Dedifferentiated amniotic fluid mesenchymal stem cell (primary cell): Measurements from ENCODE around the gene BAIAP3.
"Not testable (repeated sequence)": the region's sequence is repeated elsewhere in the genome, so short reads cannot be mapped to it uniquely, and the experiment has no call there.

Experiments used
- DNase-seq: peaks from one replicate; pipeline ENCODE4 v3.0.0-alpha.2; 2016; ENCODE audit errors: extremely low spot score

Gene BAIAP3

DNA sequence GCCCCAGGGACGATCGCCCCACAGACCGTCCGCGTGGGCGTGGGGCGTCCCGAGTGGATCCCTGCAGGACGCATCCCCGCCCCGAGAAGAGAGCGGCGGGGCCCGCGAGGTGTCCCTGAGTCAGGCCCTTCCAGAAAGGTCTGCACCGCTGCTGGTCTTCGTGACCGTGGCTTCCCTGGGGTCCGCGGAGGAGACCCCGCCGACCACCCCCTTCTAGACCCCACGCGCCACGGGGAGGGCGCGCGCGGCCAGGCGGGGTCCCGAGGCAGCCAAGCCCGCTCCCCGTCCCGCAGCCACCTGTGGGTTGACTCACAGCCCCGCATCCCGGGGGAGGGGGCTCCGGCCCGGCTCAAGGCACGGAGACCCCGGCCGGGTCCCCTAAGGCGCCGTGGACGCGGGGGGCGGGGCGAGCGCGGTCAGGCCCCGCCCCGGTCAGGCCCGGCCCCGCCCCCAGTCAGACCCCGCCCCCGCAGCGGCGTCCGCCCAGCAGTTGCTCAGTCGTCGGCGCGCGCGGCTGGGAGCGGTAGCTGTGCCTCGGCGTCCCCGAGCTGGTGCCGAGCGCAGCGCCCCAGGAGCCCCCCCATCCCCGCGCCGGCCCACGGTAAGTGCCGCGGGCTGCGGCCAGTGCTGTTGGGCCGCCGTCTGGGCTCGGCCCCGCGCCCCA, at the start of gene BAIAP3:
Gene BAIAP3, plus strand, starts transcription at position 497 of the 664 bp plus-strand sequence. CDS start 4,905 bp downstream, outside the sequence.
- no peak for DNase-seq

DNA sequence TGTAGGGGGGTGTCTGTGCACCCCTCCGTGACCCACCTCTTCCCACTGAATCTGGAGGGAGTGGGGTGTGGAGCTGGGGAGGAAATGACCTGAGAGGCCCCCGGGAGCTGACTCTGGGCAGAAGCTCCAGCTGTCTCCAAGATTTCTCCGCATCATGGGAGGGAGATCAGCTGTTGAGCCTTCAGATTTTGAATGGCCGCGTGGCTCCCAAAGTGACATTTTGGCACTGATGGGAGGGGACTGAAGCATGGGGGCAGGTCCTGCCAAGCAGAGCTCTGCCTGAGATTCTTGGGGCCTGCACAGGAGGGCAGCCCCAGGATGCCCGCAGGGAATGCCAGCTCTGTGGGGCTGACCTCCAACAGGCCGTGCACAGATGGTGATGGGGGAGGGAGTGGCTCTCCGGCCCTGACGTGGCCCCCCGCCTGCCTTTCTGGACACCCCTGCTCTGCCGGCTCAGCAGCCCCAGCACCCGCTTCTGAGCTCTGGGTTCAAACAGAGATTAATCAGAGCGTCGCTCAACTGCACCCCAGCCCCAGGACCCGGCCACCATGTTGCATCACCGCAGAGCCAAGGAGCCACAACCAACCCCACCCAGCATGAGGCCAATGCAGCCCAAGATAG, 49.3 kb upstream of the BAIAP3 start:
- no peak for DNase-seq

DNA sequence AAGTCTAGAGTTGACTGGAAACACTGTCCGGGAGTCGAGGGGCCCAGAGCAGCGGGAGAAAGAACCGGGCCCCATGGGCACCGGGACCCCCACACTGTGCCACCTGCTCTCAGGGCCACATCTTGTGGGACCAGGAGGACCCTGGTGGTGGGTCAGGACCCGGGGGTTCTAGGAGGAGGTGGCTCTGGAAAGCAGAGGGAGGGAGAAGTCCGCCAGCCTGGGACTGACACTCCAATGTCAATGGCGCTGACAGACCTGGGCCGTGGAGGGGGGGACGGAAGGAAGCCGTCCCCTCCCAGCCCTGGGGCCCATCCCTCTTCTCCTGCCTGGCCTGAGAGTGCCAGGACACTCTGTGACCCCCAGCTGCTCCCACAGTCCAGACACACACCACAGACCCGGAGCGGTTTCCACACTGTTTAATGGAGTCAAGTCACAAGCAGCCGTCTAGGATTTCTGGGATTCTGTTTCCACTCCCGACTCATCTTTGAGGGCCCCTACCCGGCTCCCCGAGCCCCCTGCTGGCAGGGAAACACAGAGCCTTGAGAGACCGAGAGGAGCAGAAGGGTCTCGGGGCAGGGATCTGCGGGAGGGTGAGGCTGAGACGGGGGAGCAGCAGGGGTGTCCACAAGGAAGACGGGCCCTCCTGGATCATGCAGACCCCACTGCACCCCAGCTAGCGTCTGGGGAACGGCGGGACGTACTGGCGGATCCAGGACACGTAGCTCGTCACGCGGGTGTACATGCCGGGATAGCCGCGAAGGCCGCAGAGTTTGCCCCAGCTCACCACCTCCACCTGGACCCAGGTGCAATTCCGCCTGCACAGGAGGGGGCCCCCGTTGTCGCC, 47.6 kb upstream of the BAIAP3 start:
- DNase-seq = no peak

DNA sequence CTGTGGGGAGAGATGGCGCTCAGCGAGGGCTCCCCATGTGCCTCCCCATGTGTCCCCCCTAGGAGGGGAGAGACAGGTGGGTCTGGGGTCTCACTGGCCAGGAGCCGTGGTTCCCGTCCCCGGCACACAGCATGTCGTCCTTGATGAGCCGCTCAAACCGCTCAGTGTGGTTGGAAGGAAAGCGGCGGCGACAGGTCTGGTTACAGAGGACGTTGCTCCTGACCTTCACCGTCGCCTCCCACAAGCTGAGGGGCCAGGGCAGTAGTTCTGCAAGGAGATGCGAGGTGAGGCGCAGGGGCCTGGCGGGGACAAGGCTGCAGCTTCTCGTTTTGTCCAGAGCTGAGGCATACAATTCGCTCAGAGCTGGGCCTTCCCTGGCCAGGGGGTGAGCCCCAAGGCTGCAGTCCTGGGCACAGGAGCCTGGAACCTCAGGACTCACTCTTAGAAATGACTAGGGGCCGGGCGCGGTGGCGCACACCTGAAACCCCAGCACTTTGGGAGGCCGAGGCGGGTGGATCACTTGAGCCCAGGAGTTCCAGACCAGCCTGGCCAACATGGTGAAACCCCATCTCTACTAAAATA, 46.8 kb upstream of the BAIAP3 start:
- no peak for DNase-seq

GRCh38 chr16:1287982-1288670, 45.3 kb upstream of the BAIAP3 start:
- DNase-seq = no peak

DNA sequence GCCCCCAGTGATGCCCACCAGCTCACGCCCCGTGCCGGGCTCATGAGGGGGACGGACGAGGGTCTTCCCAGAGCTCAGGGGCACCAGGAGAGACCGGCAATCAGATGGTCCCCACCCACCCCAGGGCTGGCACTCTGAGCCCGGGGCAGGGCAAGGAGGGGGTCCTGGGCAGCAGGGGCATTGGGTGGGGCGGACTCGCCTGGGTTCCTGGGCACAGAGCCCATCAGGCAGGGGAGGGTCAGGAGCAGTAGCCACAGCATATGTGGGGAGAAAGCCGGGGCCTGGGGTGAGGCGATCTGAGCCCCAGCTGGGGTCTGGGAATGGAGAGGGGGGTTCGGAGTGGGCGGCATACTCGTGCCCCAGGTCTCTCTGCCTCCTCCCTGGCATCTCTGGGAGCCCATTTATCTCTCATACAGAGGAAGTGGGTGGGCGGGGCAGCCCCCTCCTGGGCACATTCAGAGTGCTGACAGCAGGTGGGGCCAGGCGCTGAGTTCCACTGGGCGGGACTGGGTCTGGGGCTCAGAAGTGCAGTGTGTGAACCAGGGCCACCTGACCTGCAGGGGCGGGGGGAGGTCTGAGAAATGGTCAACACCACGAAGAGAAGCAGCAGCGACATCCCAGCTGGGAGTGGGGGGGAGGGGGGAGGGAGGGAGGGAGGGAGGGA, 44.5 kb upstream of the BAIAP3 start:
- no peak for DNase-seq

DNA sequence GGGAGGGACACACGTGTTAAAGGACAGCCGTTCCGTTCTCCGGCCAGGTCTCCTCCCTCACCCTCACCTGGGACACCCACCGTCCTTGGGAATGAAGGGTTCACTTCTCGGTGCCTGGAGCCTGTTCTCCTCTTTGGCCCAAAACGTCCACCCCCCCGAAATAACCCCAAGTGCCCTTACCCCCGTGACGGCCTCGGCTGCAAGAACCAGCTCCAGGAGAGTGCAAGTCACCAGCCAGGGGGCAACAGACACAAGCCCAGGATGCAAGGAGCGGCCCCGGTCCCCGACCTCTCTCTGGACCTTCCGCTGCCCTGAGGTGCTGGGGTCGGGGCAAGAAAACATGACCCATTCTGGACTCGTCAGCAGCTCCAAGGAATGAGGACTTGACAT, 44.0 kb upstream of the BAIAP3 start:
- DNase-seq = no peak

- no peak for DNase-seq
Measured at GRCh38 chr16:1290063-1290501, 43.4 kb upstream of the BAIAP3 start.

DNA sequence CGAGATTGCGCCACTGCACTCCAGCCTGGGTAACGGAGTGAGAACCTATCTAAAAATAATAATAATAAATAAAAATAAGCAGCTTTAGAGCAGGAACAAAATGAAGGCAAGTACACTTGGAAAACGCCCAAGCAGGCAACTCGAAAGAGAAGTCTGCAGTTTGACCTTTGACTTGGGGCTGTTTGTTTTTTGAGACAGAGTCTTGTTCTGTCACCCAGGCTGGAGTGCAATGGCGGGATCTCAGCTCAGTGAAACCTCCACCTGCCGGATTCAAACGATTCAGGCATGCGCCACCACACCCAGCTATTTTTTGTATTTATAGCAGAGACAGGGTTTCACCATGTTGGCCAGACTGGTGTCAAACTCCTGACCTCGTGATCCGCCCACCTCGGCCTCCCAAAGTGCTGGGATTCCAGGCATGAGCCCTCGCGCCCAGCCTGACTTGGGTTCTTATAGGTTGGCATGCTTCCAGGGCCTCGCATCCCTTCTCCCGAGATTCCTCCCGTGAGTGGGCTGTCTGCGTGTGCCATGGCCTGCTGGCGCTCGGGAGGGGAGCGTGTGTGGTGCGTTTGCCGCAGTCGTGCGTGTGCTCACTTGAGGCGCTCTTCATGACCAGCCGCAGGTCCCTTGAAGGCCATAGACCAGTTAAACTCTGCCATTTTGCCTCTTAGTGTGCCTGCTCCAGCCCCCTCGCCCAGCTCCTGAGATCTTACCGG, 42.4 kb upstream of the BAIAP3 start:
- no peak for DNase-seq

GRCh38 chr16:1291576-1291974, 41.9 kb upstream of the BAIAP3 start:
- DNase-seq = no peak

DNA sequence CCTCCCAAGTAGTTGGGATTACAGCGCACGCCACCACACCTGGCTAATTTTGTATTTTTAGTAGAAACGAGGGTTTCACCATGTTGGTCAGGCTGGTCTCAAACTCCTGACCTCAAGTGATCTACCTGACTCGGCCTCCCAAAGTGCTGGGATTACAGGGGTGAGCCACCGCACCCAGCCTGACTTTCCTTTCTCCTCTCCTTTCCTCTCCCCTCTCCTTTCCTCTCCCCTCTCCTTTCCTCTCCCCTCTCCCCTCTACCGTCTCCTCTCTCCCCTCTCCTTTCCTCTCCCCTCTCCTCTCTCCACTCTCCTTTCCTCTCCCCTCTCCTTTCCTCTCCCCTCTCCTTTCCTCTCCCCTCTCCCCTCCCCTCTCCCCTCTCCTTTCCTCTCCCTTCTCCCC, 41.2 kb upstream of the BAIAP3 start:
- DNase-seq = not testable (repeated sequence)

GRCh38 chr16:1292808-1293207, 40.6 kb upstream of the BAIAP3 start:
- not testable (repeated sequence) for DNase-seq

- DNase-seq = no peak
Measured at GRCh38 chr16:1293921-1294656, 39.4 kb upstream of the BAIAP3 start.

DNA sequence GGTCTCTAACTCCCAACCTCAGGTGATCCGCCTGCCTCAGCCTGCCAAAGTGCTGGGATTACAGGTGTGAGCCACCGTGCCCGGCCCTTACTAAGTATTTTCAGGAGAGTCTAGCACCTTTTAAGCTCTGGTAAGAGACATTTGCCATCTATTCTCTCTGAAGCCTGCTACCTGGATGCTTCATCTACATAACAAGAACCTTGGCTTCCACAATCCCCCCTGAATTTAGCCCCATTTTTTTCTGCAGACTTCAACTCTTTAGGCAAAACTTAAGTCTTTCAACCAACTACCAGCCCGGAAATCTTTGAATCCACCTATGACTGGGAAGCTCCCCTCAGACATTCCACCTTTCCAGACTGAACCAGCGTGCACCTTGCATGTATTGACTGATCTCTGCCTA, 38.0 kb upstream of the BAIAP3 start:
- no peak for DNase-seq

- DNase-seq = not testable (repeated sequence)
Measured at GRCh38 chr16:1296688-1297017, 36.8 kb upstream of the BAIAP3 start.

GRCh38 chr16:1297018-1297696, 36.3 kb upstream of the BAIAP3 start:
- DNase-seq = no peak

GRCh38 chr16:1298406-1298805, 35.0 kb upstream of the BAIAP3 start:
- DNase-seq = no peak

- DNase-seq = no peak
Measured at GRCh38 chr16:1299012-1299867, 34.2 kb upstream of the BAIAP3 start.

- DNase-seq = no peak
Measured at GRCh38 chr16:1299868-1300203, 33.6 kb upstream of the BAIAP3 start.
